Activated naive CD4-positive, alpha-beta T cell treated with anti-CD3 and anti-CD28 coated beads, Interleukin-2, amount 50 U/mL, for 24 hours (primary cell): ENCODE data around the gene KLF14.
"Not testable (repeated sequence)": the region's sequence is repeated elsewhere in the genome, so short reads cannot be mapped to it uniquely, and the experiment has no call there.

Experiments used
- H3K27ac Mint-ChIP-seq: one replicate; pipeline ENCODE4 v1.8.0; 2021; ENCODE audit warnings: mild to moderate bottlenecking, mixed read lengths
- H3K27me3 Mint-ChIP-seq: one replicate; pipeline ENCODE4 v1.8.0; 2021; ENCODE audit warnings: mixed read lengths
- H3K36me3 Mint-ChIP-seq: one replicate; pipeline ENCODE4 v1.8.0; 2021; ENCODE audit warnings: mixed read lengths
- H3K4me1 Mint-ChIP-seq: one replicate; pipeline ENCODE4 v1.8.0; 2021; ENCODE audit warnings: mixed read lengths
- H3K4me3 Mint-ChIP-seq: one replicate; pipeline ENCODE4 v1.8.0; 2021; ENCODE audit warnings: mild to moderate bottlenecking, mixed read lengths
- H3K9me3 Mint-ChIP-seq: one replicate; pipeline ENCODE4 v1.8.0; 2021; ENCODE audit warnings: mixed read lengths

KLF14 gene

DNA sequence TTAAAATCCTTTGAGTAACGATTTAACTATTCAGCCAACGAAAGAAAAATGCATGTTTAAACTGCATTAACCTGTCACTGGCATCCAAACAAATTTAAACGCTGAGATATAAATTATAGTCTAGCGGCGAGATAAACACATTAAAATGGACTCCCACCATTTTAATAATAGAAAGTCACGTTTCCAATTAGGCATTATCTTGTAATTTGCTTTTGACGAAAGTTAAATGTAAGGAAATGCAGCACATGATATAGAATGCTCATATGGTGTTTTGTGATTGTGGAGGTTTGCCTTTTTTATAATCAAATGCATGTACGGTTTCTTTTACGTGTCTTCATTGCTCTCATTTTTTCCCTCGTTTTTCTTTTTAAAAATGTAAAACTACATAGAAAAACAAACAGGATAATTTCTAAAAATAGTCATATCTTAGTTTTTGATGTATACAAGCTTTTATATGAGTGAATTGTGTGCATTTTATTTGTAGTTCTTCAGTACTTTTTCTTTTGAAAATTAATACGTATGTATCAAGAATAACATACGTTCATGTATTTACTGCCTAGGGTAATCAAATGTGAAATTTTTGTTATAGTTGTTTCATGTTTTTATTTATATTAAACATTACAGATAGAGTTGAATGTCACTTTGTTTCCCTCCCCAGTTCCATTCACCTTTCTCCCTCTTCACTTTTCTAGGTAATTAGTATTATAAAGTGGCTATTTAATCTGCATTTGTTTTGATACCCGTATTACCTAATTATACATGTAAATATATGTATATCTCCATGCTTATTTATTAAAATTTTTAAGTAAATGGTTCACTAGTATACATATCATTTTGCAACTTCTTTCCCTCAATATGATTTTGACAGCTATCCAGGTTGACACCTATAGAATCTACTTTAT lies 1.1 kb upstream of the KLF14 start:
- Mint-ChIP-seq H3K36me3 (peaks cover 2% of the 10 kb centered on the region), H3K9me3 (no peaks in the 10 kb centered on the region), H3K27me3 (peaks cover 61% of the 10 kb centered on the region), H3K27ac (no peak overlapping the region), H3K4me1 (peaks cover 13% of the 10 kb centered on the region), H3K4me3 (peak overlapping the region; percentile 87)

DNA sequence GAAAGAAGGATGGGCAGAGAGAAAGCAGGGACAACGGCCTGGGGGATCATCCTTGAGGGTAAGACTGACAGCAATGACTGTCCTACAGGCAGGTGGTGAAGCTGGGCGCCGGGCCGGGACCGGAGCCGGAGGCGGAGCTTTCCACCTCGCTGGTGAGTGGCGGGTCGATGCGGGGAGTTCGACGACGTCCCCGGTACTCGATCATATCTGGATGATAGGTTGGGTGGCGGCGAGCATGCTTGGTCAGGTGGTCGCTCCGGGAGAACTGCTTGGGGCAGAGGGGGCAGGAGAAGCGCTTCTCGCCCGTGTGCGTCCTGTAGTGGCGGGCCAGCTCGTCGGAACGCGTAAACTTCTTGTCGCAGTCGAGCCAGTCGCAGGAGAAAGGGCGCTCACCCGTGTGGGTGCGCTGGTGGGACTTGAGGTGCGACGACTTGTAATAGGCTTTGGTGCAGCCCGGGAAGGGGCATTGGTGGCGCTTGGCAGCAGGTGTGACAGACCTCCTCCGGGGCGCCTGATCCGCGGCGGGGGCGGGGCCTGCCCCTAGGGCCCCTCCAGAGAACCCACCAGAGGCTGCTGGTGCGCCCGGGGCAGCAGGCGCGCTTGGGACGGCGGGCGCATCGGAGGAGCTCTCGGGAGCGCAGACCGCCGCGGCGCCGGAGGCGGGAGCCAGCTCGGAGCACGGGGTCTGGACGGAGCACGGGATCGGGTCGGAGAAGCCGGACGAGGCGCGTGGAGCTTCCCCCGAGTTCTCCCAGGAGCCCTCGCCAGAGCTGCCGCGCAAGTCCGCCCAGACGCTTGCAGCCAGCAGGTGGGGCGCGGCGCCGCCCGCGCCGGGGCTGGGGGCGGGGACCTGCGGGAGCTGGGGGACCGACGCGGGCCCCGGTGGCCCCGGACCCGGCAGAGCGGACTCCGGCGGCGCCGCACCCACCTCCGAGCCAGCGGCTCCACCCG lies 752 bp downstream of the KLF14 start:
- Mint-ChIP-seq H3K36me3 (peaks cover 5% of the 10 kb centered on the region), H3K4me1 (peaks cover 13% of the 10 kb centered on the region), H3K27me3 (peaks cover 63% of the 10 kb centered on the region), H3K9me3 (no peaks in the 10 kb centered on the region), H3K27ac (no peak overlapping the region), H3K4me3 (peak overlapping the region; percentile 71)

DNA sequence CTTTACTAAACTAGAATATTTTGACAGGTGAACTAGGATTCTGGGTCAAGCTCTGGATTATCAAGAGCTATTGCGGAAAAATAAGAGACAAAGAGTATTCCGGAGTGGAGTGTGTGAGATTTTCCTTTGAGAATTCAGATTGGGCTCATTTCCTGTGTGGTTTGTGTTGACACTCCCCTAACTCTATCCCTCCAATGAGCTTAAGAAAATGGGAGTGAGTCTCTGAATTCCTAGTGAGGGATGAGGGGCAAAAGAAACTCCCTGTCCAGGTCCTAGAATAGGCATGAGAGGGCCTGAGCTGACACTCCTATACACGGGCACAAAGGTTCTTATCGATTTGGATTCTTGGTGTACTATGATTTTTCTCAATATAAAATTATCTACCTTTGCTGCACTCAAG lies 10.2 kb downstream of the KLF14 start:
- H3K27ac Mint-ChIP-seq: no peak overlapping the region
- H3K4me1 Mint-ChIP-seq: no peaks in the 10 kb centered on the region
- H3K9me3 Mint-ChIP-seq: no peaks in the 10 kb centered on the region
- H3K4me3 Mint-ChIP-seq: no peak overlapping the region
- no peaks in the 10 kb centered on the region for H3K36me3 Mint-ChIP-seq
- peaks cover 8% of the 10 kb centered on the region for H3K27me3 Mint-ChIP-seq

DNA sequence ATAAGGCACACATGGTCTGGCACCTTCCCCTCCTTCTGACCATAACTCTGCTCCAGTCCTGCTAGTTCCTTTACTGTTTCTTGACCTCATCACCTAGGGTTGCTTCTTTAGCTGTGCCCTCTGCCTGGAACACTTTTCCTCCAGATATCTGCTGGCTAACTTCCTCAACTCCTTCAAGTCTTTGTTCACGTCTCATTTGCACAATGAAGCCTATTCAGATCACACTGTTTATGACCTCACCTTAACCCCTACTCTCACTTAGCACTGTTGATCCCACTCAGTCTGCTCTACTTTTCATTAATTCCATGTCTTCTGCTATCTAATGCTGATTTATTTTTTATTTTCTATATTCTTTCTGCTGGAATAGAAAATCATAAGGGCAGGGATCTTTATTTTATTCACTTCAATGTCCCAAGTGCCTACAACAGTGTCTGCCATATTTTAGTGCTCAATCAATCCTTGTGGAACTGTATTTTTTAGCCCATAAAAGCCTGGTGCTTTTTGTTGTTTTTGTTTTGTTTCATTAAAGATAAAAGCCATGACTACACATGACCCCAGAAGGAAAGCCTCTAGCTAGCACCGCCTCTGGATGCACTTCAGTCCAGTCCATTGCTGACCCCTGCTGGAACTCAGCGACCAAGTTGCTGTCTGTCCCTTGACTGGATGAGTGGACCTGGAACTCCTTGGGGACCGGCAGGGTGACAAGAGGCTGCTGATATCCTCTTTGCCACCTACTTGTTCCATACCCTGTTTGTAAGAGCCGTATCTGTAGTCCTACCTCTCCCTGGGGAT lies 12.3 kb downstream of the KLF14 start:
- H3K9me3 Mint-ChIP-seq: no peaks in the 10 kb centered on the region

DNA sequence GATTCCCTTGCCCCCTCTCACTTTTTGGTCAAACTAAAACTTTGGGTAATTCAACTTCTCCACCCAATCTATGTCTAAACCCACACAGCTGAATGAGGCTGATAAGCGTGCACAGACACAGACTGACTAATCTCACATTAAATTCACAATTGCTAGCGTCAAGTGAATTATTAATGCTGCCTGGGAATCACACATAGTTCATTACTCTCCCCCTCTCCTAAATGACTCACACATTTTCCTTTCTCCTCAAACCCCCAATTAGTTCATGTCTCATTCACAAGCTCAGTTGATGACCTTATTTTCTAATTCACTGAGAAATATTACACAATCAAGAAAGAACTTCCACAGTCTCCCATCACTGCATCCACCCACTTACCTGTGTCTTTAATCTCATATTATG lies 14.5 kb downstream of the KLF14 start:
- H3K27ac Mint-ChIP-seq: no peak overlapping the region
- no peaks in the 10 kb centered on the region for H3K9me3 Mint-ChIP-seq
- H3K36me3 Mint-ChIP-seq: no peaks in the 10 kb centered on the region
- H3K4me1 Mint-ChIP-seq: no peaks in the 10 kb centered on the region
- peaks cover 3% of the 10 kb centered on the region for H3K27me3 Mint-ChIP-seq
- no peak overlapping the region for H3K4me3 Mint-ChIP-seq

More for the DNA sequence above, 12.3 kb downstream of the KLF14 start:
- Mint-ChIP-seq H3K36me3 (no peaks in the 10 kb centered on the region), H3K27ac (no peak overlapping the region), H3K4me1 (no peaks in the 10 kb centered on the region), H3K27me3 (peaks cover 3% of the 10 kb centered on the region), H3K4me3 (no peak overlapping the region)

DNA sequence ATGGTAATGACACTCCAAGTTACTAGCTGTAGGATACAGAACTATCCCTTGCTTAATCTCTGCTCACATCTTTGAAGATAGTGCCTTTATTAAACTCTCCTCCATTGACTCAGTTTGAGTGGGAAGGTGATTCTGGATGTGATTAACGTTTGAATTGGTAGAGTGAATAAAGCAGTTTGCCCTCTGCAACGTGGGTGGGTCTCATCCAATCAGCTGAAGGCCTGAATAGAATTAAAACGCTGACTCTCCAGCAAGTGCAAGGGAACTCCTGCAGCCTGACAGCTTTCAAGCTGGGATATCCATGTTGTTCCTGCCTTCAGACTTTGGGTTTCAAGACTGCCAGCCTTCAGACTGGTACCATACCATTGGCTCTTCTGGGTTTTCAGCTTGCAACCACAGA lies 21.6 kb downstream of the KLF14 start:
- H3K27me3 Mint-ChIP-seq: peaks cover 11% of the 10 kb centered on the region
- H3K9me3 Mint-ChIP-seq: no peaks in the 10 kb centered on the region
- no peak overlapping the region for H3K27ac Mint-ChIP-seq
- H3K36me3 Mint-ChIP-seq: no peaks in the 10 kb centered on the region
- H3K4me1 Mint-ChIP-seq: no peaks in the 10 kb centered on the region
- no peak overlapping the region for H3K4me3 Mint-ChIP-seq

DNA sequence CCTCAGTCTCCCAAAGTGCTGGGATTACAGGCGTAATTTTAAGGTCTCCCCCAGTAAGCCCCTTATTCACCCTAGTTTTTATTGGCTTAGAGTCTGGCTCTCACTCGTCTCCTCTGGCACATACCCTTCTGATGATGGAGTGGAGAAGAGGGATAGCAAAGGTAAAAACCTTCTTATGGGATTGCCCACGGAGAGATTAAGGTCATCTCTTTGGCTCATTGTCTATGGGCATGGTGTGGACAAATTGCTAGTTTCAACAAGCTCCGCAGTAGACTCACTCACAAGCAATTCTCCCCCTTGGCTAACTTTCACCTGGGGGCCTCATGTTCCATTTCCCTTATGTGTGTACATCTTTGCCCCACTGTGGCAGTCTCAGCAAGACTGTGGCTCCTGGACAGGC lies 25.2 kb downstream of the KLF14 start:
- Mint-ChIP-seq H3K27me3 (peaks cover 20% of the 10 kb centered on the region), H3K27ac (no peak overlapping the region), H3K36me3 (no peaks in the 10 kb centered on the region), H3K4me1 (no peaks in the 10 kb centered on the region), H3K9me3 (no peaks in the 10 kb centered on the region), H3K4me3 (no peak overlapping the region)

DNA sequence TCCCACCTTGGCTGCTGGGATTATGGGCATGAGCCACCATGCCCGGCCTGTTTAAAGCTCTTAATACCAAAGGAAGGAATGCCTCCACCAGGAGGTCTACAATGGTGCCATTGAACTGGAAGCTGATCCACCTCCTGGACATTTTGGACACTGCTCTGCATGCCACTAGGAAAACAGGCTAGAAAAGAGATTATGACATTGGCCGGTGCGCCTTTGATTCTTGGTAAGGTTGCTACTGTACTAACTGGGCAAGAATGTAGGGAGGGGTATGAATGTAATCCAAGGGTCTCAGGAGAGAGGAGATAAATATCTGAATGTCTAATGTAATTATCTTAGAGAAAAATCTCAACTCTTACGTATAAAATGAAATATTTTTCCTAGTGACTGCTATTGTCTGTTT lies 26.0 kb downstream of the KLF14 start:
- H3K27ac Mint-ChIP-seq: no peak overlapping the region
- H3K4me1 Mint-ChIP-seq: no peaks in the 10 kb centered on the region
- no peaks in the 10 kb centered on the region for H3K9me3 Mint-ChIP-seq
- H3K4me3 Mint-ChIP-seq: no peak overlapping the region
- H3K36me3 Mint-ChIP-seq: no peaks in the 10 kb centered on the region
- H3K27me3 Mint-ChIP-seq: peaks cover 21% of the 10 kb centered on the region

DNA sequence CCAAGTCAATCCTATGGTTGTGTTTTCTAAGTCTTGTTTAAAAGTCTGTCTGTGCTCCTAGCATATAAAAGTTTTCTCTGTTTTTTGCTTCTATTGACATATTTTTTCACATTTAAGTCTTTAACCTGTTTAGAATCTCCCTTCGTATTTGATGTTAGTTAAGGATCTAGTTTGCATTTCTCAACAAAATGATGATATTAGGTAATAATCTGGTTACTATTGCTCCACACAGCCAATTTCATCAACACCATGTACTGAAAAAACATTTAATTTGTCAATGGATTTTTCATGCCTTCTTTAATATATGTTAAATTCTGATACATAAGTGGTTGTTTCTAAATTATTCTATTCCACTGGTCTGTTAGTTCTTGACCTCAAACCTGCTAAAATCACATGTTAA lies 30.2 kb downstream of the KLF14 start:
- no peak overlapping the region for H3K27ac Mint-ChIP-seq
- H3K4me3 Mint-ChIP-seq: no peak overlapping the region
- H3K27me3 Mint-ChIP-seq: peaks cover 20% of the 10 kb centered on the region
- no peaks in the 10 kb centered on the region for H3K4me1 Mint-ChIP-seq
- no peaks in the 10 kb centered on the region for H3K36me3 Mint-ChIP-seq
- H3K9me3 Mint-ChIP-seq: no peaks in the 10 kb centered on the region

DNA sequence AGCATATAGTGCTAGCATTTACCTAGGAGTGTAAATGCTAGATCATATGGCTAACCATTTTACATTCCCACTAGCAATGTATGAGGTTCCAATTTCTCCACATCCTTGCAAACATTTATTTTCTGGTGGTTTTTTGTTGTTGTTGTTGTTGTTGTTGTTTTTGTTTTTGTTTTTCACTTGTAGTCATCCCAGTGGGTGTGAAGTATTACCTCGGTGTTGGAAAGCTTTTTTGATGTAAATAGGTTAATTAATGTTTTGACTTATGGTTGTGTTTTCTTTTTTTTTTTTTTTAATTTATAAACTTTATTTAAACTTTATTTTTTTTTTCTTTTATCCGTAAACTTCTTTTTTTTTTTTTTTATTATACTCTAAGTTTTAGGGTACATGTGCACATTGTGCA lies 32.4 kb downstream of the KLF14 start:
- H3K36me3 Mint-ChIP-seq: no peaks in the 10 kb centered on the region
- H3K27ac Mint-ChIP-seq: no peak overlapping the region
- H3K27me3 Mint-ChIP-seq: peaks cover 14% of the 10 kb centered on the region
- no peaks in the 10 kb centered on the region for H3K9me3 Mint-ChIP-seq
- H3K4me1 Mint-ChIP-seq: no peaks in the 10 kb centered on the region
- H3K4me3 Mint-ChIP-seq: no peak overlapping the region

DNA sequence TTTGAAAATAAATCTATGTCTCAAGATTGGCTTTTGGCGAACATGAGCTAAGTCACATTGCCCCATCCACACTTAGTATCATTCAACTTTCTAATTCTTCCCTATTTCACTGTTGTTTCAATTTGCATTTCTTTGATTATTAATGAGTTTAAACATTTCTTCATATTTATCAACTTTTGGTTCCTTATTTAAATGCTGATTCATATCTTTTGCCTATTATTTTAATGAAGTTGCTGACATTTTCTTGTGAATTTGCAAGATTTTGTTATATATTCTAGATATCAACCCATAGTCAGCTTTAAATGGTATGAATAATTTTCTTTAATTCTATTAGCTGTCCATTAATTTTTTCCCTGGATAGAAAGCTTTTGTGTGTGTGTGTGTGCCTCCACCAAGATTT lies 33.2 kb downstream of the KLF14 start:
- Mint-ChIP-seq H3K4me1 (no peaks in the 10 kb centered on the region), H3K36me3 (no peaks in the 10 kb centered on the region), H3K4me3 (no peak overlapping the region), H3K9me3 (no peaks in the 10 kb centered on the region), H3K27me3 (peaks cover 9% of the 10 kb centered on the region), H3K27ac (no peak overlapping the region)

DNA sequence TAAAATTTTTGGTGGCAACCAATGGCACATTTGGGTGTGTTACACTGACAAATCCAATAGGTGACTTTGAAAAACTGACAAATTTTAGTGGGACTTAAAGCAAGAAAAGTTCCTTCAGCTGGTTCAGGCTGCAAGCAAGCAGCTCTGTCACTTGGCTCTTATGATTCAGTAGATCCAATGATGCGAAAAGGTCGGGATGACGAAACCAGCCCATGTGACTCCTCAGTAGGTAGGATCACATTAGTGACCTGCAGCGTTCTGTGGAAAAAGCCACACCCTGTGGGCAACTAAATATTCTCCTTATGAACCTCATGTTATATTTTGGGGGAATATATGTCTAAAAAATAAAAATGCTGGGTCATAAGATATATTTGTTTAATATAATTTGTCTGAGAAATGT lies 34.3 kb downstream of the KLF14 start:
- Mint-ChIP-seq H3K27me3 (peaks cover 10% of the 10 kb centered on the region), H3K36me3 (no peaks in the 10 kb centered on the region), H3K4me3 (no peak overlapping the region), H3K27ac (no peak overlapping the region), H3K9me3 (no peaks in the 10 kb centered on the region), H3K4me1 (no peaks in the 10 kb centered on the region)

DNA sequence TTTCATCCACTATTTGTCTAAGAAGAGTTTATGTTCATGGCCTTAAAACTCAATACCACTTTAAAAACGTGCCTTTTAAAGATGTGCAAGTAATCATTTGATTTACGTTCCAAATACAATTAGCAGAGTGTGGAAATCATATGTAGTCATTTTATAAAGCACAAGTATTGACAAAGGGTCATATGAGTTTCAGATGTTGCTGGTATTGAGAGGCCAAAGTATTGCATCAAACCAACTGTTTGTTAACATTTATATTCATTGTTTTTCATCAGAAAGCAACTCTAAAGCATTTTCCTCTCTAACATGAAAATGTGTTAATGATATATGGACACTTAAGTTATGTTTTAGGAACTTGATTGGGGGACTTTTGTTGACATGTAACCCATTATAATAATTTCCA lies 36.2 kb downstream of the KLF14 start:
- no peaks in the 10 kb centered on the region for H3K4me1 Mint-ChIP-seq
- H3K27ac Mint-ChIP-seq: no peak overlapping the region
- H3K9me3 Mint-ChIP-seq: no peaks in the 10 kb centered on the region
- no peak overlapping the region for H3K4me3 Mint-ChIP-seq
- H3K27me3 Mint-ChIP-seq: peaks cover 4% of the 10 kb centered on the region
- no peaks in the 10 kb centered on the region for H3K36me3 Mint-ChIP-seq

DNA sequence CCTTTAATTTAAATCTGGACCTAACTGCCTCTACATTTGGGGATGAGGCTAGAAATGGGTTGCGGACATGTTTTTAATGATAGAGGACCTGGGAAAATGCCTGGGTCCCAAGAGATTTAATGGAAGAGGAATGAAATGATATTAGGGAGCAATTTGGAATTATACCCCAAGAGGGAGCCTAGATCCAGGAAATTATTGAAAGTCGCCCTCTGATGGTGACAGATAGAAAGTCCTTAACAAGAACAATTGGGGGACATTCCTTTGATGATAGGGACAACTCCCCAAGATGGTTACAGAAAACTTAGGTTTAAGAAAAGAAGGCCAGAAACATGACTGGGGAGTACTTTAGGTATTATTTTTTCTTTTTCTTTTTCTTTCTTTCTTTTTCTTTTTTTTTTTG lies 38.2 kb downstream of the KLF14 start:
- Mint-ChIP-seq H3K36me3 (no peaks in the 10 kb centered on the region), H3K4me3 (no peak overlapping the region), H3K27me3 (peaks cover 4% of the 10 kb centered on the region), H3K27ac (no peak overlapping the region), H3K4me1 (no peaks in the 10 kb centered on the region), H3K9me3 (peaks cover 13% of the 10 kb centered on the region)

DNA sequence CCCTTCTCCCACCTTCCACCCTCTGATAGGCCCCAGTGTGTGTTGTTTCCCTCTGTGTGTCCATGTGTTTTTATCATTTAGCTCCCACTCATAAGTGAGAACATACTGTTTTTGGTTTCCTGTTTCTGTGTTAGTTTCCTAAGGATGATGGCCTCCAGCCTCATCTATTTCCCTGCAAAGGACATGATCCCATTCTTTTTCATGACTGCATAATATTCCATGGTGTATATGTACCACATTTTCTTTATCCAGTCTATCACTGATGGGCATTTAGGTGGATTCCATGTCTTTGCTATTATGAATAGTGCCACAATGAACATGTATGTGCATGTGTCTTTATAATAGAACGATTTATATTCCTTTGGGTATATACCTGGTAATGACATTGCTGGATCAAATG lies 41.6 kb downstream of the KLF14 start:
- H3K27me3 Mint-ChIP-seq, H3K36me3 Mint-ChIP-seq: not testable (repeated sequence)

More for the DNA sequence above, 41.6 kb downstream of the KLF14 start:
- H3K27ac Mint-ChIP-seq, H3K4me1 Mint-ChIP-seq, H3K4me3 Mint-ChIP-seq: not testable (repeated sequence)
- H3K9me3 Mint-ChIP-seq: peaks cover 13% of the 10 kb centered on the region
